Measurements from ENCODE around the gene CPED1.
"Not testable (repeated sequence)": the region's sequence is repeated elsewhere in the genome, so short reads cannot be mapped to it uniquely, and the experiment has no call there.

CPED1 gene

GRCh38 chr7:121219026-121219425, 230.5 kb downstream of the CPED1 start:
- H3K9me3 ChIP-seq (ENCODE audit: insufficient read depth, low read depth, low read length) = no peaks in the 10 kb centered on the region
- no peak overlapping the region for H3K27ac ChIP-seq (ENCODE audit: low read length)
- H3K27me3 ChIP-seq (ENCODE audit: insufficient read depth, low read length) = no peaks in the 10 kb centered on the region
- H3K4me1 ChIP-seq (ENCODE audit: insufficient read depth, low read length) = no peaks in the 10 kb centered on the region
- no peaks in the 10 kb centered on the region for H3K36me3 ChIP-seq (ENCODE audit: insufficient read depth, low read depth, low read length)
- H3K4me3 ChIP-seq (ENCODE audit: low read length) = no peak overlapping the region
- H3K9ac ChIP-seq (ENCODE audit: low read depth, low read length) = no peak overlapping the region

DNA sequence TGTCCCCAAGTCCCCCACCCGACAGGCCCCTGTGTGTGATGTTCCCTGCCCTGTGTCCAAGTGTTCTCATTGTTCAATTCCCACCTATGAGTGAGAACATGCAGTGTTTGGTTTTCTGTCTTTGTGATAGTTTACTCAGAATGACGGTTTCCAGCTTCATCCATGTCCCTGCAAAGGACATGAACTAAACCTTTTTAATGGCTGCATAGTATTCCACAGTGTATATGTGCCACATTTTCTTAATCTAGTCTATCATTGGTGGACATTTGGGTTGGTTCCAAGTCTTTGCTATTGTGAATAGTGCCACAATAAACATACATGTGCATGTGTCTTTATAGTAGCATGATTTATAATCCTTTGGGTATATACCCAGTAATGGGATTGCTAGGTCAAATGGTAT, 232.6 kb downstream of the CPED1 start:
- H3K9me3 ChIP-seq (ENCODE audit: insufficient read depth, low read depth, low read length); H3K36me3 ChIP-seq (ENCODE audit: insufficient read depth, low read depth, low read length); H3K4me1 ChIP-seq (ENCODE audit: insufficient read depth, low read length); H3K4me3 ChIP-seq (ENCODE audit: low read length); H3K27ac ChIP-seq (ENCODE audit: low read length); H3K27me3 ChIP-seq (ENCODE audit: insufficient read depth, low read length); H3K9ac ChIP-seq (ENCODE audit: low read depth, low read length): not testable (repeated sequence)

- Histone ChIP-seq H3K36me3 (ENCODE audit: insufficient read depth, low read depth, low read length) (no peaks in the 10 kb centered on the region), H3K9me3 (ENCODE audit: insufficient read depth, low read depth, low read length) (no peaks in the 10 kb centered on the region), H3K27ac (ENCODE audit: low read length) (no peak overlapping the region), H3K4me3 (ENCODE audit: low read length) (no peak overlapping the region), H3K27me3 (ENCODE audit: insufficient read depth, low read length) (no peaks in the 10 kb centered on the region), H3K4me1 (ENCODE audit: insufficient read depth, low read length) (no peaks in the 10 kb centered on the region), H3K9ac (ENCODE audit: low read depth, low read length) (no peak overlapping the region)
Measured at GRCh38 chr7:121228779-121229178, 240.3 kb downstream of the CPED1 start.

GRCh38 chr7:121235201-121235600, 246.7 kb downstream of the CPED1 start:
- Histone ChIP-seq H3K4me1 (ENCODE audit: insufficient read depth, low read length) (no peaks in the 10 kb centered on the region), H3K9me3 (ENCODE audit: insufficient read depth, low read depth, low read length) (no peaks in the 10 kb centered on the region), H3K9ac (ENCODE audit: low read depth, low read length) (no peak overlapping the region), H3K36me3 (ENCODE audit: insufficient read depth, low read depth, low read length) (no peaks in the 10 kb centered on the region), H3K4me3 (ENCODE audit: low read length) (no peak overlapping the region), H3K27me3 (ENCODE audit: insufficient read depth, low read length) (no peaks in the 10 kb centered on the region), H3K27ac (ENCODE audit: low read length) (no peak overlapping the region)

GRCh38 chr7:121237601-121238000, 249.1 kb downstream of the CPED1 start:
- H3K27me3 ChIP-seq (ENCODE audit: insufficient read depth, low read length) = no peaks in the 10 kb centered on the region
- no peak overlapping the region for H3K9ac ChIP-seq (ENCODE audit: low read depth, low read length)
- H3K9me3 ChIP-seq (ENCODE audit: insufficient read depth, low read depth, low read length) = no peaks in the 10 kb centered on the region
- H3K27ac ChIP-seq (ENCODE audit: low read length) = no peak overlapping the region
- H3K36me3 ChIP-seq (ENCODE audit: insufficient read depth, low read depth, low read length) = no peaks in the 10 kb centered on the region
- H3K4me3 ChIP-seq (ENCODE audit: low read length) = no peak overlapping the region
- H3K4me1 ChIP-seq (ENCODE audit: insufficient read depth, low read length) = no peaks in the 10 kb centered on the region

DNA sequence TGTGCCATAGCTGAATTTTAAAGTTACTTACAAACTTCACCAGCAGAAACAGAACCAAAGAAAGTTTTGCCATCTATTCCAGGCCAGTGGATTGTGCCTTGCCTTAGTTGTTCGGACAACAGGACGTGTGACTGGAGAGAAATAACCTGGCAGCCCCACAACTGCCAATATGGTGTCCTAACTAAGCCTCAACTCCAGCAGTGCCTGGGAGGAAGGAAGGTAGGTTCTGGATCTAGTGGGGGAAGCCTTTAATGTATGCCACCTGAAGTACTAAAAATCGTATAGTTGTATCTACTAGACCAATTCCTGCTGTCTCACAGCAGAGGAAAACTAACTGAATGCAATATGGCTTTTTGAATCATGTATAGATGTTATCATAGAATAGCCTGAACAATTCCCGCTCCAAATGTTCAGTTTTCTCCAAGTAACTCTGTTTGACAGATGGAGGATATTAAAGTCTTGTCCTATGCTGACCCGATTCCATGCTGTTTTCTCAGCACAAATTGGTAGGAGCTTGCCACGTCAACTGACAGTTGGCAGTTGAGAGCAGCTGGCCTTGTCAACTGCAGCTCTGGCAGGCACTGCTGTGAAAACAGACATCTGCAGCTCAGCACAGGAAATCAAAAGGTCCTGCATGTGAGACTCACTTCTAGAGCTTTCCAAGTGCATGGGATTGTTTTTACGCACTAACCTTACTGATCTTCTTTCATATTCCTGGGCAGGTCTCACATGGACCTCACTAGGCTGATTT, 255.8 kb downstream of the CPED1 start:
- no peaks in the 10 kb centered on the region for H3K36me3 ChIP-seq (ENCODE audit: insufficient read depth, low read depth, low read length)
- H3K9me3 ChIP-seq (ENCODE audit: insufficient read depth, low read depth, low read length) = no peaks in the 10 kb centered on the region
- no peak overlapping the region for H3K4me3 ChIP-seq (ENCODE audit: low read length)
- H3K27me3 ChIP-seq (ENCODE audit: insufficient read depth, low read length) = no peaks in the 10 kb centered on the region
- H3K9ac ChIP-seq (ENCODE audit: low read depth, low read length) = no peak overlapping the region
- H3K27ac ChIP-seq (ENCODE audit: low read length) = no peak overlapping the region
- no peaks in the 10 kb centered on the region for H3K4me1 ChIP-seq (ENCODE audit: insufficient read depth, low read length)

- not testable (repeated sequence) for H3K4me3 ChIP-seq (ENCODE audit: low read length); H3K9ac ChIP-seq (ENCODE audit: low read depth, low read length); H3K36me3 ChIP-seq (ENCODE audit: insufficient read depth, low read depth, low read length); H3K4me1 ChIP-seq (ENCODE audit: insufficient read depth, low read length); H3K9me3 ChIP-seq (ENCODE audit: insufficient read depth, low read depth, low read length); H3K27me3 ChIP-seq (ENCODE audit: insufficient read depth, low read length); H3K27ac ChIP-seq (ENCODE audit: low read length)
Measured at GRCh38 chr7:121251367-121251766, 262.9 kb downstream of the CPED1 start.

DNA sequence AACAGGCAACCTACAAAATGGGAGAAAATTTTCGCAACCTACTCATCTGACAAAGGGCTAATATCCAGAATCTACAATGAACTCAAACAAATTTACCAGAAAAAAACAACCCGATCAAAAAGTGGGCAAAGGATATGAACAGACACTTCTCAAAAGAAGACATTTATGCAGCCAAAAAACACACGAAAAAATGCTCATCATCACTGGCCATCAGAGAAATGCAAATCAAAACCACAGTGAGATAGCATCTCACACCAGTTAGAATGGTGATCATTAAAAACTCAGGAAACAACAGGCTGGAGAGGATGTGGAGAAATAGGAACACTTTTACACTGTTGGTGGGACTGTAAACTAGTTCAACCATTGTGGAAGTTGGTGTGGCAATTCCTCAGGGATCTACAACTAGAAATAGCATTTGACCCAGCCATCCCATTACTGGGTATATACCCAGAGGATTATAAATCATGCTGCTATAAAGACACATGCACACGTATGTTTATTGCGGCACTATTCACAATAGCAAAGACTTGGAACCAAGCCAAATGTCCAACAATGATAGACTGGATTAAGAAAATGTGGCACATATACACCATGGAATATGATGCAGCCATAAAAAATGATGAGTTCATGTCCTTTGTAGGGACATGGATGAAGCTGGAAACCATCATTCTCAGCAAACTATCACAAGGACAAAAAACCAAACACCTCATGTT, 264.2 kb downstream of the CPED1 start:
- H3K9me3 ChIP-seq (ENCODE audit: insufficient read depth, low read depth, low read length); H3K36me3 ChIP-seq (ENCODE audit: insufficient read depth, low read depth, low read length); H3K27ac ChIP-seq (ENCODE audit: low read length); H3K27me3 ChIP-seq (ENCODE audit: insufficient read depth, low read length); H3K4me1 ChIP-seq (ENCODE audit: insufficient read depth, low read length); H3K9ac ChIP-seq (ENCODE audit: low read depth, low read length); H3K4me3 ChIP-seq (ENCODE audit: low read length): not testable (repeated sequence)

GRCh38 chr7:121259826-121260225, 271.3 kb downstream of the CPED1 start:
- Histone ChIP-seq H3K9ac (ENCODE audit: low read depth, low read length) (no peak overlapping the region), H3K4me1 (ENCODE audit: insufficient read depth, low read length) (peaks cover 4% of the 10 kb centered on the region; the same call in 1 of the 2 replicates), H3K36me3 (ENCODE audit: insufficient read depth, low read depth, low read length) (no peaks in the 10 kb centered on the region), H3K4me3 (ENCODE audit: low read length) (no peak overlapping the region), H3K27me3 (ENCODE audit: insufficient read depth, low read length) (no peaks in the 10 kb centered on the region), H3K27ac (ENCODE audit: low read length) (no peak overlapping the region), H3K9me3 (ENCODE audit: insufficient read depth, low read depth, low read length) (no peaks in the 10 kb centered on the region)

GRCh38 chr7:121261207-121261884, 272.8 kb downstream of the CPED1 start:
- H3K9me3 ChIP-seq (ENCODE audit: insufficient read depth, low read depth, low read length) = no peaks in the 10 kb centered on the region
- H3K4me1 ChIP-seq (ENCODE audit: insufficient read depth, low read length) = peaks cover 4% of the 10 kb centered on the region; the same call in 1 of the 2 replicates
- no peak overlapping the region for H3K9ac ChIP-seq (ENCODE audit: low read depth, low read length)
- no peak overlapping the region for H3K27ac ChIP-seq (ENCODE audit: low read length)
- no peaks in the 10 kb centered on the region for H3K27me3 ChIP-seq (ENCODE audit: insufficient read depth, low read length)
- H3K4me3 ChIP-seq (ENCODE audit: low read length) = no peak overlapping the region
- H3K36me3 ChIP-seq (ENCODE audit: insufficient read depth, low read depth, low read length) = no peaks in the 10 kb centered on the region

- peaks cover 4% of the 10 kb centered on the region; the same call in 1 of the 2 replicates for H3K4me1 ChIP-seq (ENCODE audit: insufficient read depth, low read length)
- H3K27me3 ChIP-seq (ENCODE audit: insufficient read depth, low read length) = no peaks in the 10 kb centered on the region
- H3K4me3 ChIP-seq (ENCODE audit: low read length) = no peak overlapping the region
- no peak overlapping the region for H3K27ac ChIP-seq (ENCODE audit: low read length)
- no peaks in the 10 kb centered on the region for H3K36me3 ChIP-seq (ENCODE audit: insufficient read depth, low read depth, low read length)
- H3K9me3 ChIP-seq (ENCODE audit: insufficient read depth, low read depth, low read length) = no peaks in the 10 kb centered on the region
- H3K9ac ChIP-seq (ENCODE audit: low read depth, low read length) = no peak overlapping the region
Measured at GRCh38 chr7:121262221-121262620, 273.7 kb downstream of the CPED1 start.

- Histone ChIP-seq H3K27me3 (ENCODE audit: insufficient read depth, low read length) (no peaks in the 10 kb centered on the region), H3K36me3 (ENCODE audit: insufficient read depth, low read depth, low read length) (no peaks in the 10 kb centered on the region), H3K9me3 (ENCODE audit: insufficient read depth, low read depth, low read length) (no peaks in the 10 kb centered on the region), H3K27ac (ENCODE audit: low read length) (no peak overlapping the region), H3K9ac (ENCODE audit: low read depth, low read length) (no peak overlapping the region), H3K4me1 (ENCODE audit: insufficient read depth, low read length) (peaks cover 4% of the 10 kb centered on the region; the same call in 1 of the 2 replicates), H3K4me3 (ENCODE audit: low read length) (no peak overlapping the region)
Measured at GRCh38 chr7:121262969-121263368, 274.5 kb downstream of the CPED1 start.
